ENCODE data around the gene DLG4.

DLG4 gene

DNA sequence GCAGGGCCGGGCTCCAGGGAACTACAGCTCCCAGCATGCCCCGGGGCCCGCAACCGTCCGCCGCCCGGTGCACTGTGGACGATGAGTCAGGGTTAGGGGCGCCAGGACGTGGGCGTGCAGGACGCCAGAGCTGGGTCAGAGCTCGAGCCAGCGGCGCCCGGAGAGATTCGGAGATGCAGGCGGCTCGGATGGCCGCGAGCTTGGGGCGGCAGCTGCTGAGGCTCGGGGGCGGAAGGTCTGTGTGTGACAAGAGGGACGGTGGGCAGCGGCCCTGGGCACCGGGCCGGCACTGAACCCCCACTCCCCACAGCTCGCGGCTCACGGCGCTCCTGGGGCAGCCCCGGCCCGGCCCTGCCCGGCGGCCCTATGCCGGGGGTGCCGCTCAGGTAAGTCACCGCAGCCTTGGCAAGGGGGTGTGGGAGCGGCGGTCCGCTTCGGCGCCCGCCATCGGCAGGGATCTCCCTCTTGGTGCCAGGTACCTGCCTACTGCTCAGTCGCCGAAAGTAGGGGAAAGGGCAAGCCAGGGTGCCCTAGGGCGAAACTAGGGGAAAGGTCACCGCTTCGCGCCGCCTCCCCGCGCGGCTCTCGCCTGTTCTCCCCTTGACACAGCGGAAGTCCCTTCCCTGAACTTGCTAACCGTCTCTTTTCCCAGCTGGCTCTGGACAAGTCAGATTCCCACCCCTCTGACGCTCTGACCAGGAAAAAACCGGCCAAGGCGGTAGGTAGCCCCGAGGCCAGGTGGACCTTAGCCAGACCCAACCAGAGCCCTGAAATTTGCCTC is at the start of gene DLG4, which contains the start of gene ACADVL:
Gene DLG4, minus strand, starts transcription at position 25 of the 781 bp plus-strand sequence.
Gene ACADVL, plus strand, starts transcription at position 127 of the 781 bp plus-strand sequence. Its CDS starts 47 bp downstream, at position 174.
- DNase-seq: peak in 1 of 2 experiments; percentile 80

DNA sequence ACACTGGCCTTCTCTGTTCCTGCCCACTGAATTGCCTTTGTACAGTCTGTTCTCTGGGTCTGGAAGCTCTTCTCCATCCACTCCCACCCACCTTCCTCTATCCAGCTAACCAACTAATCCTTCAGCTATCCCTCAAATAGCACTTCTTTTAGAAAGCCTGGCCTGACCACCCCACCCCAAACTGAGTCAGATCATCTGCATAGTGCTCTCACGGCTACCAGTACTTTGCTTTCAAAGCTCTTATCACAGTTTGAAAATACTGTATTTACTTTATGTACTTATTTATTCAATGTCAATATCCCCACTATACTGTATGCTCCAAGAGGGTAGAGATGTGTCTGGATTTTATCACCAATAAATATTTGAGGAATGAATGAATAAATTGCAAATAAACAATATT is 47.1 kb upstream of the DLG4 start:
- DNase-seq: no peak

DNA sequence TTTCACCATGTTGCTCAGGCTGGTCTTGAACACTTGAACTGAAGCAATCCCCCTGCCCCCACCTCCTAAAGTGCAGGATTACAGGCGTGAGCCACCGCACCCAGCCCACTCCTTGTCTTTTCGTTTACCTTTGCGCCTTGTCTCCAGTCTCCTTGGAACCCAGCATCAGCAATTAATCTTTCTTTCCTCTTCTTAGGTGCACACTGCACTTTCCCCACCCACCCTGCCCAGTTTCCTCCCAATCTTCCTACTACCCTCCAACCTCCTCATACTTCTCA is 44.1 kb upstream of the DLG4 start:
- DNase-seq: no peak

- peak in 1 of 2 experiments; percentile 15 for DNase-seq
Measured at GRCh38 chr17:7262935-7263800, 43.5 kb upstream of the DLG4 start.

DNA sequence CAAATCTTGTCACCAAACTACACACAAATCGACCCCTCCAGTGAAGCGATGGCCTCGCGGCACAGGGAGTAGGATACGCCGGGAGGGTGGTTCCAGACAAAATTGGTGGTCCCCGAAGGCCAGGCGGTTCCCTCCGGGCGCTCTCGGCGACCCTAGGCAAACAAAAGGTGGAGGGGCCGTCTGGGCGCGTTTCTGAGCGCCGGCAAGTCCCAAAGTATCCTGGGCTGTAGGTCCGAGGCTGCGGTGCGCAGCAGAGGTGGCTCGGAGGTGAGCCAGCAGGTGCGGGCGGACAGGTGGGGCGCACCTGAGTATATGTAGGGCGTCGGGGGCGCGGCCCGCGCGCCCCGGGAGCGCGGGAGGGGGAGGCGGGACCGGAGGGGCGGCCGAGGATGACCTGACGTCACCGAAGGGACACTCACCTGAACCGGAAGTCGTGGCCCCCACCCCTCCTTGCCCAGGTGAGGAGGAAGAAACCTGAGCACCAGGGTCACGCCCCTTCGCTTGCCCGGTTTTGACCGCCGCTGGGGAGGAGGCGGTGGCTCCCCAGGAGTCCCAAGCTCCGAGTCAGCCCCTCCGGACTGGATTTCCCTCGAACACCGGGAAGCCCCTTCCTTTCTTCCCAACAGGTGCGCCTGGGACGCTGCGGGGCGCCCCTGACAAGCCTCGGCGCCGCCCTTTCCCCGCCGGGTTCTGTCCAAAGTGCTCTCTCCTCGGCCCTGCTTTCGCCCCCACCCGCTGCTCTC is 42.7 kb upstream of the DLG4 start, which contains the start of gene CLDN7:
Gene CLDN7, minus strand, starts transcription at position 287 of the 743 bp plus-strand sequence. CDS start 435 bp downstream, outside the sequence.
- no peak for DNase-seq

GRCh38 chr17:7261379-7262191 is 41.9 kb upstream of the DLG4 start:
- DNase-seq: no peak

- no peak for DNase-seq
Measured at GRCh38 chr17:7260651-7261378, 41.2 kb upstream of the DLG4 start.

DNA sequence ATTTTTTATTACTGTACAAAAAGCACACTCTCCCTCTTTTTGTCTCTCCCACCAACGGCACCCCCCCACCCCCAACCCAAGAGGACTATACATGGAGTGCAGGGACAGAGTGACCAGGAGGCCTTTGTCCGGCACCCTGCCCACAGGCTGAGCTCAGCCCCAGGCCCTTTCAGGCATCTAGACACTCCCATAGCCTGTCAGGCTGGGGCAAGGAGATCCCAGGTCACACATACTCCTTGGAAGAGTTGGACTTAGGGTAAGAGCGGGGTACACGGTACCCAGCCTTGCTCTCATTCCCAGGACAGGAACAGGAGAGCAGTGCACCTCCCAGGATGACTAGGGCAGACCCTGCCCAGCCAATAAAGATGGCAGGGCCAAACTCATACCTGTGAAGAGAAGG is 40.5 kb upstream of the DLG4 start:
- no peak for DNase-seq

- no peak for DNase-seq
Measured at GRCh38 chr17:7259555-7259889, 39.9 kb upstream of the DLG4 start.

DNA sequence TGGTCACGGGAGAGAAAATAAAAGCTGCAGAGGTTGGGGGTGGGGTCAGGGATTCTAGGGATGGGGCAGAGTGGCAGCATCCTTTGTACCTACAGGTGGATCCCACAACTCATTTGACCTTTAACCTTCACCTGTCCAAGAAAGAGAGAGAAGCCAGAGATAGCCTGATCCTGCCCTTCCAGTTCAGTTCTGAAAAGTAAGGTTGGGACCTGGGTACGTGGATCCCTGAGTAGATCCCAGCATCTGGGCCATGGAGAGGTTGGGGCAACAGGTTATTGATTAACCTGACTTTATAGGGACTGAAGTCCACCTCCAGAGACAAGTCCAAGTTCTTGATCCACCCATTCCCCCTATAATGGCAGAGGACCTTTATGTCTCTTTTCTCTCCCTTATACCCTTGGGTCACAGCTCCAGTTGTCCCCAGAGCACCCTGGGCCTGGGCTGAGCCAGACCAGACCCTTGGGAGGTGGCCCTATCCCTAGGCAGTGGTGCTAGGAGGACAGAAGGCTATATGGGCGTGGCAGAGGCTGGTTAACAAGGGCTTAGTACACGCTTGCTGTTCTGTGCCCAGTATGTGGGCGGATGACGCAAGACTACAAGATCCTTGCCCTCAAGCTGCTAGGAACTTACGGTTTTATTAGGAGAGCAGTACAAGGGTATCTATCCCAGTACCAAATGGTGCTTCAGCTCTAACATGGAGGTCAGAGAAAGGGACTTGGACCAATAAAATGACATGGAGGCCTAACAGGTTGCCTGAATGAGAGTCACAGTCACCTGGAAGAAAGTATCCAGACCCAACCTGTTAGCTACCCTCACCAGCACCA is 39.3 kb upstream of the DLG4 start:
- no peak for DNase-seq

- no peak for DNase-seq
Measured at GRCh38 chr17:7256766-7257456, 37.3 kb upstream of the DLG4 start.

- no peak for DNase-seq
Measured at GRCh38 chr17:7254511-7254910, 34.9 kb upstream of the DLG4 start.

GRCh38 chr17:7253082-7253481 is 33.4 kb upstream of the DLG4 start:
- no peak for DNase-seq

- peak; percentile 90 to 93 for DNase-seq
Measured at GRCh38 chr17:7252176-7253043, 32.8 kb upstream of the DLG4 start, which contains the start of gene ELP5. Gene ELP5, plus strand, starts transcription at chr17:7252215. Its CDS starts 336 bp downstream, at chr17:7252551.

DNA sequence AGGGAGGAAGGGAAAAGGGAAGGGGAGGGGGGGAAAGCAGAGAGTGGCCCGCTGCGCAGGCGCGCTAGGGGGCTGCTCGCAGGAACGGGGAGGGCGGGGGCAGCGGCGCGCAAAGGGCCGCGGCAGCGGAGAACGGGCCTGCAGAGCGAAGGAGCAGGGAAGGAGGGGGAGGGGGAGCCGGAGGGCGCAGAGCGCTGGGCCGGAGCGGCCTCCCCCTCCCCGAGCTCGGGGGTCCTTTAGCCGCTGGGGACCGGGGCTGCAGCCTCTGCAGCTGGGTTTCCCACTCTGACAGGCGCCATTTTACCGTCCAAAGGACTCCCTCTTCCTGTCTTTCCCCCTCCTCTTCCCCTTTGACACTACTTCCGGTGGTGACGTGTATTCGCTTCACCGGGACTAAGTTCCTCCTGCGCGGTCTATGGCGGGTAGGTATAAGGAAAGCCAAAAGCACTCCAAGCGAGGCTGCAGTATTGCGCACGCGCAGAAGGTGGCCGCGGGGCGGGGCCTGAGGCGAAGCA is 32.1 kb upstream of the DLG4 start, which contains the start of gene CTDNEP1:
Gene CTDNEP1, minus strand, starts transcription at position 74 of the 515 bp plus-strand sequence. CDS start 438 bp downstream, outside the sequence.
- DNase-seq: peak; percentile 97 to 99

DNA sequence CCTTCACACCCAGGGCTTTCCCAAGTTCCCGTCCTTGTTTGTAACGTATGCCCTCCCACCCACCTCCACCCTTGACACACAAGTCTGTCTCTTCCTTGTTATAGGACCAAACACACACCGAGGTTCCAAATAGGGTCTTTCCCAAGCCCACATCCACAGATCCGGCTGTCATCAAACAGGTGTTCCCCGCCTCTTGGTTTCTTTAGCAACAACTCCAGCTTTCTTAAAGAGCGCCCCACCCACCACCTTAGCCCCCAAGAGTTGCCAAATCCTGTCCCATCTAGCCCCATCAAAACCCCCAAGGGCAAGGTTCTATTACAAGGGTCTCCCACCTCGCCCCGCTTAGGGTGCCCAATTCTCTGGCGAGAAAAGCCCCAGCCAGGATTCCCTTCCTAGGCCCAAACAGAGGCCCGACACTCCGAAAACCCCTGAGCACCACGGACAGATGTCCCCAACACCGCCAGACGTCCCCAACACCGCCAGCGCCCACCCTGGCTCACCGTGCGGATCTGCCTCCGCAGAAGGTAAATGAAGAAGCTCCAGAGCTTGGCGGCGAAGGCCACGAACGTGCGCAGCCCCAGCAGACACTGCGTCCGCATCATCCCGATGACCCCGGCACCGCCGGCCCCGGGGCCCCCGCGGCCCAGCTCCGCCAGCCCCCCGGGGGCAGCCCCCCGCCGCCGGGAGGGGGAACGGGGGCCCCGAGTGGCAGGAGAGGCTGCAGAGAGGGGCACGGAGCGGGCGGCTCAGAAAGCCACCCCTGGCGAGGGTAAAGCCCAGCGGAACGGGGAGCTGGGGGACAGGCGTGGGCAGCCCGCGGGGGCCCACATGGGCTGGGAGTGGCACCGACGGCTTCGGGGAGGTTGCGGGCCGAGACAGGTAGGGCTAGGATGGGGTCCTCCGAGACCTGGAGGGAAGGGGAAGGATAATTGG is 31.3 kb upstream of the DLG4 start:
- no peak for DNase-seq

GRCh38 chr17:7249830-7250229 is 30.2 kb upstream of the DLG4 start:
- DNase-seq: no peak
